ENCODE data around the gene CPLX4. TPM values are rescaled to one million over a fixed set of nuclear protein-coding genes. Genes with fewer than 3 reads are reported as not detected.

The CPLX4 gene
- total and polyA plus RNA-seq, 2 of the 13 experiments (the other 11 are each of a cell fraction or from before 2014, with no cell fraction given): not detected

DNA sequence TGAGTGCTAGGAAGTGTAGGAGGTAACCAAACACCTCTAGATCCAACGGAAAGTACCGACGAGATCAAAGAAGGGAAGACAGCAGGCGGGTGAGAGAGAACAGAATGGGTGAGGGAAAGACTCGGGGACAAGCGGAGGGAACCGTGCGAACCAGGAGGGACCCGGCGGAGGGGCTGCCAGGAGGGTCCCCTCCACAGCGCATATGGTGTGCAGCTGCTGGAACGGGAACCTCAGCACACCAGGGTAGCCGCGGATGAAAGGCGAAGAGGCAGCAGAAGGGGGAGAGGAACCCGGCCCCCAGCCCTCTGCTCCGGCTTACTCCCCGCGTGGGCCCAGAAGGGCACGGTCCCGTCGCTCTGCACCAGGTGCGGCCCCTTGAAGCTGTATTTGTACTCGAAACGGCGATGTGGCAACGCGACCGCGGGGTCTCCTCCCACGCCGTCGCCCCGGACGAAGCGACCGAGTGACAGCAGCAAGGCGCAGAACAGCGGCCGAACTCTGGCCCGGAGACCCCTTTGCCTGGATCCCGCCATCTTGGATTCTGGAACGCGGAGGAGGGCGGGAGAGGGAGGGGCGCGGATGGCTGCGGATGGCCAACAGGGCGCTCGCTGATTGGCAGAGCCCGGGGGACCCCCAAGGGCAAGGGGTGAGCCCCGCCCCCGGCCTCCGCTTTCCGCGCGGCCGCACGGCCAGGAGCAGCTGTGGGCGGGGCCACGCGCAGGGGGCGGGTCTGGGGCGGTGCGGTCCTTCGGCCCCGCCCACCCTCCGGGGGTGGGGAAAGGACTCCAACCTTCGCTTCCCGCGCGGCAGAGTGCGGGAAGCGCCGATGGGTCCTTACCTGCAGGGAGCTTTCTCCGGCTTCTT, 40.5 kb upstream of the CPLX4 start, which contains the start of gene LMAN1 (continued):
- TF ChIP-seq XBP1 (CRISPR knock-in tag; IDR thresholded peaks at IDR 0.05) (no peak), ZNF24 (IDR thresholded peaks at IDR 0.05) (no peak), RFXANK (CRISPR knock-in tag; IDR thresholded peaks at IDR 0.05) (no peak), ZNF501 (CRISPR knock-in tag; IDR thresholded peaks at IDR 0.05) (peak; percentile 61; the same call in 1 of the 2 replicates), CENPX (CRISPR knock-in tag; IDR thresholded peaks at IDR 0.05) (no peak), ZFP36 (IDR thresholded peaks at IDR 0.05; ENCODE audit: borderline replicate concordance, low read depth, low read length, partially characterized antibody) (no peak), CEBPB (IDR thresholded peaks at IDR 0.05; ENCODE audit: borderline replicate concordance, low read depth, low read length) (no peak), KDM5B (CRISPR knock-in tag; IDR thresholded peaks at IDR 0.05; ENCODE audit: borderline replicate concordance) (peak; percentile 96), ZNF468 (CRISPR knock-in tag; IDR thresholded peaks at IDR 0.05) (no peak), ZNF530 (CRISPR knock-in tag; IDR thresholded peaks at IDR 0.05; ENCODE audit: low read depth) (no peak), PHF5A (CRISPR knock-in tag; IDR thresholded peaks at IDR 0.05; ENCODE audit: low read depth, unreplicated experiment) (peak; percentile 40), ZNF451 (CRISPR knock-in tag; IDR thresholded peaks at IDR 0.05) (peak; percentile 57; the same call in 1 of the 2 replicates), TCF7 (IDR thresholded peaks at IDR 0.05; ENCODE audit: low read depth) (peak; percentile 53), ZMAT3 (CRISPR knock-in tag; conservative IDR thresholded peaks at IDR 0.05) (0 out of 2 replicates have a peak, but pooled peaks have one; percentile 25), ZSCAN9 (CRISPR knock-in tag; IDR thresholded peaks at IDR 0.05; ENCODE audit: borderline replicate concordance) (peak; percentile 56; the same call in 1 of the 2 replicates)
- TF ChIP-seq, protein P1, sequence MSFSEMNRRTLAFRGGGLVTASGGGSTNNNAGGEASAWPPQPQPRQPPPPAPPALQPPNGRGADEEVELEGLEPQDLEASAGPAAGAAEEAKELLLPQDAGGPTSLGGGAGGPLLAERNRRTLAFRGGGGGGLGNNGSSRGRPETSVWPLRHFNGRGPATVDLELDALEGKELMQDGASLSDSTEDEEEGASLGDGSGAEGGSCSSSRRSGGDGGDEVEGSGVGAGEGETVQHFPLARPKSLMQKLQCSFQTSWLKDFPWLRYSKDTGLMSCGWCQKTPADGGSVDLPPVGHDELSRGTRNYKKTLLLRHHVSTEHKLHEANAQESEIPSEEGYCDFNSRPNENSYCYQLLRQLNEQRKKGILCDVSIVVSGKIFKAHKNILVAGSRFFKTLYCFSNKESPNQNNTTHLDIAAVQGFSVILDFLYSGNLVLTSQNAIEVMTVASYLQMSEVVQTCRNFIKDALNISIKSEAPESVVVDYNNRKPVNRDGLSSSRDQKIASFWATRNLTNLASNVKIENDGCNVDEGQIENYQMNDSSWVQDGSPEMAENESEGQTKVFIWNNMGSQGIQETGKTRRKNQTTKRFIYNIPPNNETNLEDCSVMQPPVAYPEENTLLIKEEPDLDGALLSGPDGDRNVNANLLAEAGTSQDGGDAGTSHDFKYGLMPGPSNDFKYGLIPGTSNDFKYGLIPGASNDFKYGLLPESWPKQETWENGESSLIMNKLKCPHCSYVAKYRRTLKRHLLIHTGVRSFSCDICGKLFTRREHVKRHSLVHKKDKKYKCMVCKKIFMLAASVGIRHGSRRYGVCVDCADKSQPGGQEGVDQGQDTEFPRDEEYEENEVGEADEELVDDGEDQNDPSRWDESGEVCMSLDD (CRISPR knock-in tag; IDR thresholded peaks at IDR 0.05; ENCODE audit: borderline replicate concordance): no peak
- TF ChIP-seq, protein P2, sequence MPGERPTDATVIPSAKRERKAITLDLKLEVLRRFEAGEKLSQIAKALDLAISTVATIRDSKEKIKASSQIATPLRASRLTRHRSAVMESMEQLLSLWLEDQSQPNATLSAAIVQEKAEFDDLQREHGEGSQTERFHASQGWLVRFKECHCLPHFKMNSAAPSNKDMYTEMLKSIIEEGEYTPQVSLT (CRISPR knock-in tag; IDR thresholded peaks at IDR 0.05; ENCODE audit: borderline replicate concordance, low read depth): no peak
- TF ChIP-seq, protein P3, sequence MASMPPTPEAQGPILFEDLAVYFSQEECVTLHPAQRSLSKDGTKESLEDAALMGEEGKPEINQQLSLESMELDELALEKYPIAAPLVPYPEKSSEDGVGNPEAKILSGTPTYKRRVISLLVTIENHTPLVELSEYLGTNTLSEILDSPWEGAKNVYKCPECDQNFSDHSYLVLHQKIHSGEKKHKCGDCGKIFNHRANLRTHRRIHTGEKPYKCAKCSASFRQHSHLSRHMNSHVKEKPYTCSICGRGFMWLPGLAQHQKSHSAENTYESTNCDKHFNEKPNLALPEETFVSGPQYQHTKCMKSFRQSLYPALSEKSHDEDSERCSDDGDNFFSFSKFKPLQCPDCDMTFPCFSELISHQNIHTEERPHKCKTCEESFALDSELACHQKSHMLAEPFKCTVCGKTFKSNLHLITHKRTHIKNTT (CRISPR knock-in tag; IDR thresholded peaks at IDR 0.05): no peak
- TF ChIP-seq, protein P4, sequence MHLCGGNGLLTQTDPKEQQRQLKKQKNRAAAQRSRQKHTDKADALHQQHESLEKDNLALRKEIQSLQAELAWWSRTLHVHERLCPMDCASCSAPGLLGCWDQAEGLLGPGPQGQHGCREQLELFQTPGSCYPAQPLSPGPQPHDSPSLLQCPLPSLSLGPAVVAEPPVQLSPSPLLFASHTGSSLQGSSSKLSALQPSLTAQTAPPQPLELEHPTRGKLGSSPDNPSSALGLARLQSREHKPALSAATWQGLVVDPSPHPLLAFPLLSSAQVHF (CRISPR knock-in tag; IDR thresholded peaks at IDR 0.05): 0 out of 2 replicates have a peak, but pooled peaks have one; percentile 57
- TF ChIP-seq, protein P5, sequence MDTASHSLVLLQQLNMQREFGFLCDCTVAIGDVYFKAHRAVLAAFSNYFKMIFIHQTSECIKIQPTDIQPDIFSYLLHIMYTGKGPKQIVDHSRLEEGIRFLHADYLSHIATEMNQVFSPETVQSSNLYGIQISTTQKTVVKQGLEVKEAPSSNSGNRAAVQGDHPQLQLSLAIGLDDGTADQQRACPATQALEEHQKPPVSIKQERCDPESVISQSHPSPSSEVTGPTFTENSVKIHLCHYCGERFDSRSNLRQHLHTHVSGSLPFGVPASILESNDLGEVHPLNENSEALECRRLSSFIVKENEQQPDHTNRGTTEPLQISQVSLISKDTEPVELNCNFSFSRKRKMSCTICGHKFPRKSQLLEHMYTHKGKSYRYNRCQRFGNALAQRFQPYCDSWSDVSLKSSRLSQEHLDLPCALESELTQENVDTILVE (CRISPR knock-in tag; IDR thresholded peaks at IDR 0.05): peak; percentile 52; the same call in 1 of the 2 replicates
- TF ChIP-seq, protein P6, sequence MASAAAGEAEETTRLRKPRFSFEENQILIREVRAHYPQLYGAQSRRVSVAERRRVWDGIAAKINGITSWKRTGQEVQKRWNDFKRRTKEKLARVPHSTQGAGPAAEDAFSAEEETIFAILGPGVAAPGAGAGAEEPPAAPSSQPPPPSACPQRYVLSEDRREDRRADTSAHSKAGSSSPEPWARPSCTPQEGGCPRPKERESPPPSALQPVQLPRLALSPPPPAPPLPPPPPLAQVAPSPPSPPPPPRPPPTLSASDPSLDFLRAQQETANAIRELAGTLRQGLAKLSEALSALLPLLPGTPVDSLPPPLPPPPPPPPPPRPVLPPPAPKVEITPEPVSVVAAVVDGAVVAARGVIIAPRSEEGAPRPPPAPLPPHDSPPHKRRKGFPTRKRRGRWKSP (CRISPR knock-in tag; IDR thresholded peaks at IDR 0.05): peak; percentile 88
